GM19463 (cell line): Measurements from ENCODE around the gene SLC22A13.
"Not testable (repeated sequence)": the region's sequence is repeated elsewhere in the genome, so short reads cannot be mapped to it uniquely, and the experiment has no call there.

Experiments
- ATAC-seq: cut with Tn5 transposase; IDR thresholded peaks from one replicate; pipeline ENCODE4 v1.9.1; 2021; ENCODE audit warnings: mild to moderate bottlenecking, moderate library complexity; ENCODE audit not compliant: unreplicated experiment

SLC22A13 gene

DNA sequence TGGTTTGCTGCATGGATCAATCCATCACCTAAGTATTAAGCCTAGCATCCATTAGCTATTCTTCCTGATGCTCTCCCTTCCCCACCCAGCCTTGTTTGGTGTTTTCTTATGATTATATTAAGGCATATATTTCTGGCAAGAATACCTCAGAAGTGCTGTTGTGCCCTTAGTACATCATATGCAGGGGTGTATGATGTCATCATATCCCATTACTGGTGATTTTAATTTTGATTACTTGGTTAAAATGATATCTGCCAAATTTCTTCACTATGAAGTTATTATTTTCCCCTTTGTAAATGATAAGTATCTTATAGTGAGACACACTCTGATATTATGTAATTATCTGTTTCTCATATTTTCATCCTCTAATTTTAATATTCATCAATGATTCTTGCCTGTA is 31.9 kb downstream of the SLC22A13 start:
- ATAC-seq: no peak

DNA sequence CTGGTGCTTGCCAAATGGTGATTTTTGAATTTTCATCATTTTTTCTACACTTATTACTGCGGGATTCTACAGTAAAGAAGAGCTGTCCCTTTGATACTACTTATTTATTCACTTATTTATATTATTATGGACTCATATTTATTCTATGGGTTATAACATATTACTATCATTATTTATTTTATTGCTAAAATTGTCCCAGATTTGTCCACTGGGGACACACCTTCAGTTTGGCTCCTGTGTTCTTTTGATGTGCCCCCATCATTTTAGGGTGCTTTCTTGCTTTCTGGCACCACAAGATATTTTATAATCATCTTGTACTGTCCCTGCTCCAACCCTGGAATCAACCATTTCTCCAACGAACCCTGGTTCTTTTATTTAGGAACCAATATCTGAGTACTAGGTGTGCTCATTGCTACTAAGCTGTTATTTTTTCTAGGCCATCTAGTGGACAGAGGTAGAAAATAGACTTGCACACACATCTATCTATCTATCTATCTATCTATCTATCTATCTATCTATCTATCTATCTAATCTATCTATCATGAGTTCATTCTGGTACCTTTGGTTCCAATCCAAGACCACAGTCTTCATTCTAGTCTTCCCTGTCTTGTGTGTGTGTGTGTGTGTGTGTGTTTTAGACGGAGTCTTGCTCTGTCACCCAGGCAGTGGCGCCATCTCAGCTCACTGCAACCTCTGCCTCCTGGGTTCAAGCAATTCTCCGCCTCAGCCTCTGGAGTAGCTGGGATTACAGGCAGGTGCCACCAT is 32.5 kb downstream of the SLC22A13 start:
- no peak for ATAC-seq

DNA sequence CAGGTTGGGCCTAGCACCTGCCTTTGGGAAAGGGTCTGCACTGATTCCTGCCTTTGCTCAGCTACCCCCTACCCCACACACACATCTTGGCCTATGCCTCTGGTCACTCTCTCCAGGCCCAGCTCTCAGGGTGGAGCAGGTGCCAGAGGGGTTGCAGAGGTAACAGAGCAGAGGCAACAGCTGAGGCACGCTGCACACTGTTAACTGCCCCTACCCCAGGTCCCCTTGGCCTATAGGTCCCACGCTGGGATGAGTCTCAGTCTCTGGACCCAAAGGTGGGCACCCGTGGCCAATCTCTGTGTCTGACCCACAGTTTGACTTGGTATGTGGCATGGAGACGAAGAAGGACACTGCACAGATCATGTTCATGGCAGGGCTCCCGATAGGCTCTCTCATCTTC is 41.3 kb downstream of the SLC22A13 start:
- no peak for ATAC-seq

DNA sequence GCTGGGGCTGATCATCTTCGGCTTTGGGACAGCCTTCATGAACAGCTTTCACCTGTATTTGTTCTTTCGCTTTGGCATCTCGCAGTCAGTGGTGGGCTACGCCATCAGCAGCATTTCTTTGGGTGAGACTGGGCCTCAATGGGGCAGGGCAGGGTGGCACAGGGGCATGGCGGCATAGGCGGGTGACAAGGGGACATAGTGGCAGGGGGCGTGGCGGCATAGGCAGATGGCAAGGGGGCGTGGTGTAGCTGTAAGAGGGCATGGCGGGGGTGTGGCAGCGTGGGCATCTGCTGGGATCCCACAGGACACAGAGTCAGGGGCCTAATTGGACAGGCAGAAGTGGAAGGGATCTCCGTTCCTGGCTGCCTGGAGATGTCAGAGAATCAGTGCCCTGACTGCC is 42.0 kb downstream of the SLC22A13 start:
- no peak for ATAC-seq

GRCh38 chr3:38308456-38308855 is 42.8 kb downstream of the SLC22A13 start:
- ATAC-seq: no peak

GRCh38 chr3:38311476-38311875 is 45.9 kb downstream of the SLC22A13 start:
- no peak for ATAC-seq

DNA sequence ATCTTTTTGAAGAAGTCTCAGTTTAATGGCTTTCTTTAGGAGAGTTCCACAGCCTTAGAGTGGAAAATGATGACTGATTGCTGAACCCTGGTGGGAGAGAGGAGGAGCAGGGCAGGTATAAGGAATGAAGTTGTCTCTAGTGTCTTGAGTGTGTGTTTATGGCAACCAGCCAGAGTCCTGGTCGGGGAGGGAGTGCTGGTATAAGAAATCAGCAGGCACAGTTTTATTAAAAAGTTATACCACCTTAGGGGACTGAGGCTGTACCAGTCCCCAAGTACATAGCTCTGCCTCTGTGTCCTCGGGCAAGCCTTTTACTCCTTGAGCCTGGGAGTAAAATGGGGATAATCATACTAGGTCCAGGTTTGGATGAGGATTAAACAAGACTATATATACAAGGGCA is 46.3 kb downstream of the SLC22A13 start:
- ATAC-seq: no peak

DNA sequence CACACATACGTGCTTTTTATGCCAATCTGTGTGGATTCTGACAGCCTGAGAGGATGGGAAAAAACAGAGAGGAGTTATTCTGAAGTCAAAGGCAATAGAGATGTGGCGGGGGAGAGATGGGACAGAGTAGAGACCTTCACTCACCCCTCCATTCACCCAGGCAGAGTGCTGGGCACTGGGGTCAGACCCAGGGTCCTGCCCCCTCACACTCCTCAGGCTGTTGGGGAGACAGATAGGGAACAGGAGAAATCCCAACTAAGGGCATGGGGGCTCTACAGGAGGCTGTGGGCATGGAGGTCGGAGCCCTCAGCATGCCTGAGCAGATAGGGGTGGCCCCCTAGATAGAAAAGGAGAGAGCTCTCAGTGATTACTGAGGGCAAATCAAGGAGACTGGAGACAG is 46.7 kb downstream of the SLC22A13 start:
- ATAC-seq: no peak

GRCh38 chr3:38313263-38313662 is 47.7 kb downstream of the SLC22A13 start:
- no peak for ATAC-seq

DNA sequence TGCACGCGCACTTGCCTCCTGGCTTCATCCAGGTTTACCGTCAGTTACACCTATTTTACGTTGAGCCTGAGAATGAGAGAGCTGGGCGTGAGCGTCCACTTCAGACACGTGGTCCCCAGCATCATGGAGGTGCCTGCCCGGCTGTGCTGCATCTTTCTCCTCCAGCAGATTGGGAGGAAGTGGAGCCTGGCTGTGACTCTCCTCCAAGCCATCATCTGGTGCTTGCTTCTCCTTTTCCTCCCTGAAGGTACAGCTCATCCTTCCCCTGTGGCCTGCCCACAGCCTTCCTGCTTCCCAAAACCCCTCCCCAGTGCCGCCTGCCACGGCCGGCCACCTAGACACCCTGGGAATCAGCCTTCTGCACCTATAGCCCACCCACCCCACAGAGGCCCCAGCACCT is 48.1 kb downstream of the SLC22A13 start:
- ATAC-seq: no peak

DNA sequence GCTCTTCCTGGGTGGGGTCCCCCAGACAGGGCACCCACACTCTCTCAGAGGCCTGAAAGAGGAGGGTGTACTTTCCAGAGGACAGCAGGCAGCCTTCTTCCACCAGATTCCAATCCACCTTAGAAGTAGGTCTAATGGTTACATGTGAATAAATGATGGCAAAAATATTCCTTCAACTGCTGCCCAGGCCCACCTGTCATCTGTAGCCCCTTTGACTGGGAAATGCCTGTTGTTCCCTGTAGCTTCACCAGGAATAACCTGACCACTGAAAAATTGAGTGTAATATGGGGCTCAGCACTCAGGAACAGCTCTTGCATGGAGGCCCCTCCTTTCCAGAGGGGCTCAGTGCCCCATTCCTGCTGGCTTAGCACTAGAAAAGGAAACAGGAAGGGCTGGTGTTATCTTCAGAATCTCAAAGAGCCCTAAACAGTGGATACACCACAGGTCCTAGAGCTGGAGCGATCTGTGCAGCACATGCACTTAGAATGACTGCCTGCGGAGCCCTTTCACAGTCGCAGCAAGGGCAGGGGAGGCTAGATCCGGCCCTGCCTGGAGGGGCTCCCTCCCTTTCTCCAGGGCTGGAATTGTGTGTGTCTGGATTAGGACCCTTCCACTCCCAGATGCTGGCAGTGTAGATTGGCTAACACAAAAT is 48.6 kb downstream of the SLC22A13 start:
- no peak for ATAC-seq

- no peak for ATAC-seq
These were observed 49.3 kb downstream of the SLC22A13 start for GRCh38 chr3:38314764-38315487.

- no peak for ATAC-seq
These were observed 50.0 kb downstream of the SLC22A13 start for GRCh38 chr3:38315488-38316230.

DNA sequence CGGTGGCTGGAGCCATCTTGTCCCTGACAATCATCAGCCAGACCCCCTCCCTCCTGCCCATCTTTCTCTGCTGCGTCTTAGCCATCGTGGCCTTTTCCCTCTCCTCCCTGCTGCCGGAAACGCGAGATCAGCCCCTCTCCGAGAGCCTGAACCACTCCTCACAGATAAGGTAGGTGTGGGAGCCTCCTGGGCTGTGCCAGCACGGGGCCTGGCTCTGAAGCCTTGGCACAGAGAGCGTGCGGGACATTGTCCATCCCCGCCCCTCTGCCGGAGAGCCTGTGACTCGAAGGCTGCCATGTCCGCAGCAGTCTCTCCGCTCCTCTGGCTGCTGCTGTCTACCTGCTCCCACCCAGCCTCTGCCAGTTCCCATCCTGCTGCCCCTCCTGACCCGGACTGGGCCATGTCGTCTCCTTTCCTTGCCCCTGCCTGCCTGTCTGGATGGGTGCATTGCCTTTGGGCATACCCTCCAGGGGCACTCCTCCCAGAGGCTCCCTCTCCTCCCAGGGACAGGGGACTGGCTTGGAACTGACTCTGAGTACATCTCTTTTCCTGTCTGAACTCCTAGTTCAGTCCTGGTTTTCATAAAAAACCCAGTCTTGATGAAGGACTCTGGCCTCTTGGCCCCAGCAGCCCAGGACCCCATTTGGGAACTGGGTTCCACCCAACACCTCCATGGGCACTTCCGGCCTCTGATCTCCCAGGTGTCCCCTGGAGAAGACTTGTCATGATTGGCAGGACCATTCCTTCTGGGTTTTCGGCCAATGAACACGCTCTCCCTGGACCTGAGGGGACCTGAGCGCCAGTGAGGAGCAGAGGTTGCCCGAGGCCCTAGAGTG is 51.0 kb downstream of the SLC22A13 start:
- ATAC-seq: no peak

- ATAC-seq: no peak
These were observed 51.7 kb downstream of the SLC22A13 start for GRCh38 chr3:38317192-38317759.

DNA sequence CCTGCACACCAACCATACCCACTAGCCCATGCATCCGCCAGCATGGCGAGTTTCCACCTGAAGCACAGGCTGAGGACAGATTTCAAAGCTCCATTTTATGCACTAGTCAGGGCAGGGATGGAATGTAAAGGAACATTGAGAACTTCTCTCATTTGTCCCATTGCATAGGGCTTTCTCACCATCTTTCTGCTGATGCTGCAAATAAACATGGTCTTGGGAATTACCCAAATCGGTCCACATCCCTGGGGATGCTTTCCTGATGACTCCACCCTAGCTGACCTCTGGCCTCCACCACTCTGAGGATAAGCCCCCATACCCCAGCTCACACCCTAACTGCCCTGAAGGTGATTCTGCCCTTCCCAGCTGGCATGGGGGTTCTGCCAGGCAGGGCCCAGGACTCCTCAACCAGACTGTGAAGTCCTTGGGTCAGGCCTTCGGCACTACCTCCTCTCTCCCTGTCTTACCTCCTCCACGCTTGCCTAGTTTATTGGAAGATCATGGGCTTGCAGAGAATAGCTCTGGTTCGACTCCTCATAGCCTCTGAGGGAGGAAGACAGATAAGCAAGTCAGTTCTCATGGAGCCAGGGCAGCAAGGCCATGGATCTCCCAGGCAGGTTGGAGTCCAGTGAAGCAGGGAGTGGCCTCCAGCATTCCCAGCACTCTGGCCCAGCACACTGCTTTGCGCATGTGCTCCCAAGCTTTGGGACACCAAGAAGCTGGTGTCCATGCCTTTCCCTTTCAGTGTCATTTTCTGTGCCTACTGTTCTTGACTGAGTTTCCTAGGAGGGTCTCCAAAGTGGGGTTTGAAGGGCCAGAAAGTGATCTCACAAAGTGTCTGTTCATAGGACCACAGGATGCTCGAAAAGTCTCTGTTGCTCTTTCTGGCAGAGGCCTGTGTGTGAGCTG is 53.4 kb downstream of the SLC22A13 start:
- no peak for ATAC-seq

- not testable (repeated sequence) for ATAC-seq
These were observed 55.0 kb downstream of the SLC22A13 start for GRCh38 chr3:38320638-38321037.

DNA sequence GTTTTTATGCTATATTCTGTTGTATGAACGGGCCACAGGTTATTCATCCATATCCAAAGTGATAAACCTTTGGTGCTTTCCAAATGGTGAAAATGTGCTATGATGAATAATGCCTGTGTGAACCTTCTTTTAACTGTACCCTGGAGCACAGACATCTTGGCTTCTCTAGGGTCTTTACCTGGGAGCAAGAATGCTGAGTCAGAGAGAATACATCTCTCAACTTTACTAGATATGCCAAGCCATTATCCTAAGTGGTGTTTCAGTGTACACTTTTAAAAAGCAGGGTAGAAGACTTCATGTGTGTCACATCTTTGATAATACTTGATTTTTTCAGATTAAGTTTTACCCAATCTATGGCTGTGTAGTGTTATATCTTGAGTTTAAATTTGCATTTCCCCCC is 57.4 kb downstream of the SLC22A13 start:
- no peak for ATAC-seq

DNA sequence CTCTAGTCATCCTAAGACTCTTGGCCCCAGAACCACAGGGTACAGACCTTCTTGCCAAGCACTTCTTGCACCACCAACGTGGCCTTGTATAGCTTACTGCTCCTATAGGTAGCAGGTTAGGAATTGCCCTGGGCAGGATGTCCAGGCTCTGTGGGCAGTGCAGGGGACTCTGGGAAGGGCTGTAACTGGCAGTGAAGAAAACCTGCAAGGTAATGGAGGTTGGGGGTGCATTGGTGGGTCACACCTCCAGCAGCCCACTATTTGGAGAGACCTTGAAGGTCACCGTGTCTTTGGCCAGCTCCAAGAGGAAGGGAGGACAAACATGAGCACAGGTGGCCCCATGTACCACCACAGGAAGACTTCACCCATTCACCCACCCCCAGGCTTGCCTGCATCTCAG is 59.6 kb downstream of the SLC22A13 start:
- no peak for ATAC-seq
